Body of pancreas (tissue), 4 donors: ENCODE measurements around the gene MAEA. TPM values are rescaled to one million over a fixed set of nuclear protein-coding genes. Genes with fewer than 3 reads are reported as not detected.

Experiments used
- ATAC-seq: fragments of 150-250 bp; one replicate; pipeline ENCODE4 v1.9.1; 2016
- DNase-seq, 4 donors: peaks; one replicate each; pipeline ENCODE4 v3.0.0-alpha.2; 2019
- H3K27ac ChIP-seq, 4 donors: fragments of 200-600 bp; sonication (generic); 1 replicate in 3 of 4; 2 replicates in 1 of 4; pipeline versions ENCODE4 v1.5.1 to v1.6.1; 2016 to 2019; ENCODE audit warnings: mild to moderate bottlenecking in 1 of 4, mixed read lengths in 1 of 4, moderate library complexity in 1 of 4
- H3K27me3 ChIP-seq, 2 donors: fragments of 200-600 bp; sonication (generic); one replicate each; pipeline ENCODE4 v1.6.0; 2016; ENCODE audit warnings: mild to moderate bottlenecking in 1 of 2
- H3K36me3 ChIP-seq, 2 donors: fragments of 200-600 bp; sonication (generic); replicated peaks in 1 of 2; 2 replicates each; pipeline ENCODE4 v1.5.1; 2016; ENCODE audit warnings: low read depth in 2 of 2; ENCODE audit not compliant: insufficient read depth in 1 of 2
- H3K4me1 ChIP-seq: fragments of 200-600 bp; sonication (generic); one replicate; pipeline ENCODE4 v1.6.0; 2016
- H3K4me3 ChIP-seq, 2 donors: fragments of 200-600 bp; sonication (generic); 1 replicate in 1 of 2; 2 replicates in 1 of 2; pipeline ENCODE4 v1.5.1; 2016 to 2019
- H3K9me3 ChIP-seq, 3 donors: fragments of 200-600 bp; sonication (generic); 1 replicate in 2 of 3; 2 replicates in 1 of 3; pipeline ENCODE4 v1.5.1; 2016
- CTCF ChIP-seq, 7 experiments: fragments of 450-650 bp in 4 of 7; fragments of 200-600 bp in 3 of 7; sonication (generic) in 3 of 7; IDR thresholded peaks; one replicate each; pipeline ENCODE4 v1.5.1; 2016 to 2019; ENCODE audit warnings: antibody characterized with exemption in 7 of 7
- POLR2A ChIP-seq, 3 donors: fragments of 450-650 bp; IDR thresholded peaks; one replicate each; pipeline ENCODE4 v1.6.1; 2016; ENCODE audit warnings: antibody characterized with exemption in 3 of 3, mild to moderate bottlenecking in 2 of 3
- WGBS, 2 donors: methylation state at CpG; one replicate each; pipeline ENCODE4 v1.1.5; 2017; 5-methylcytosine and 5-hydroxymethylcytosine counted together
- intact Hi-C: fragments of 100-400 bp; cut with DNase I; formaldehyde crosslinking; loops from one replicate; pipeline ENCODE4 v1.15.1; 2023
- total RNA-seq, 2 donors: library from RNA; depleted of rRNA; stranded (reverse); fragments of >200 nt; gene quantifications; one replicate each; pipeline ENCODE4 v1.1.0, GENCODE V29; 2016

MAEA gene
- total RNA-seq, 2 donors from 2014 or later: 68.7 to 88.0 TPM

GRCh38 chr4:1297456-1298325 lies 8.0 kb downstream of the MAEA start:
- WGBS, 2 donors: 87 to 94% methylated on average over 31 of the region's 32 CpGs
- H3K9me3 ChIP-seq: no peaks in the 10 kb centered on the region
- no peak overlapping the region for H3K4me3 ChIP-seq
- intact Hi-C loops: no loop called here
- no peaks in the 10 kb centered on the region for H3K27me3 ChIP-seq
- peaks cover 0 to 4% of the 10 kb centered on the region in 2 donors for H3K36me3 ChIP-seq
- no peak for ATAC-seq
- no peak for DNase-seq
- no peak for TF ChIP-seq CTCF (IDR thresholded peaks at IDR 0.05)
- no peak for TF ChIP-seq POLR2A (IDR thresholded peaks at IDR 0.05)
- no peak overlapping the region for H3K27ac ChIP-seq
- peaks cover 39% of the 10 kb centered on the region for H3K4me1 ChIP-seq

DNA sequence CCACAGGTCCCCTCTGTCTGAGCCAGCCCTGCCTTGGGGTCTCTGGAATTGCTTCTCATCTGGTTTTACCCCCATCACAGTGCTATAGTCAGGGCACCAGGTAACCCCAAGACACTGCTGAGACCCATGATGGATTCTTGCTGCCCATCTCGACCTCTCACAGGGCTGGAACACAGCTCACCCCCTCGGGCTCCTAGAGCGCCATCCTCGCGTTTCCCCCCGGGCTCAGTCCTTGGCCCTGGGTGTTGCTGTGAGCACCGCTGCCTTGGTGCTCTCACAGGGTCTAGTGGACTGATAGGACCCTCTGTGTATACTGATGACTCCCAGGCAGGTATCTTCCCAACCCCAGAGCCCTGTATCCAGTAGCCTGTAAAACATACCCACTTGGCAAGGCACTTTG lies 8.8 kb downstream of the MAEA start:
- peaks cover 0 to 4% of the 10 kb centered on the region in 2 donors for H3K36me3 ChIP-seq
- intact Hi-C loops: no loop called here
- DNase-seq (no peak), ATAC-seq (no peak)
- TF ChIP-seq POLR2A (IDR thresholded peaks at IDR 0.05) (no peak), CTCF (IDR thresholded peaks at IDR 0.05) (no peak)
- no peak overlapping the region for H3K27ac ChIP-seq
- H3K4me1 ChIP-seq: peaks cover 35% of the 10 kb centered on the region
- no peaks in the 10 kb centered on the region for H3K9me3 ChIP-seq
- no peak overlapping the region for H3K4me3 ChIP-seq
- H3K27me3 ChIP-seq: no peaks in the 10 kb centered on the region
- 82 to 90% methylated on average over 7 of the region's 7 CpGs for WGBS, 2 donors

- no peaks in the 10 kb centered on the region for H3K27me3 ChIP-seq
- H3K4me1 ChIP-seq: peaks cover 25% of the 10 kb centered on the region
- DNase-seq (no peak), ATAC-seq (no peak)
- no peak overlapping the region for H3K4me3 ChIP-seq
- peak overlapping the region in 1 of 4 donors; percentile 23 for H3K27ac ChIP-seq
- peaks cover 0 to 4% of the 10 kb centered on the region in 2 donors for H3K36me3 ChIP-seq
- TF ChIP-seq POLR2A (IDR thresholded peaks at IDR 0.05): no peak
- no peak for TF ChIP-seq CTCF (IDR thresholded peaks at IDR 0.05)
- 63 to 76% methylated on average over 15 of the region's 15 CpGs for WGBS, 2 donors
- no peaks in the 10 kb centered on the region for H3K9me3 ChIP-seq
- intact Hi-C loops: no loop called here
These were observed 9.7 kb downstream of the MAEA start for GRCh38 chr4:1299301-1299860.

DNA sequence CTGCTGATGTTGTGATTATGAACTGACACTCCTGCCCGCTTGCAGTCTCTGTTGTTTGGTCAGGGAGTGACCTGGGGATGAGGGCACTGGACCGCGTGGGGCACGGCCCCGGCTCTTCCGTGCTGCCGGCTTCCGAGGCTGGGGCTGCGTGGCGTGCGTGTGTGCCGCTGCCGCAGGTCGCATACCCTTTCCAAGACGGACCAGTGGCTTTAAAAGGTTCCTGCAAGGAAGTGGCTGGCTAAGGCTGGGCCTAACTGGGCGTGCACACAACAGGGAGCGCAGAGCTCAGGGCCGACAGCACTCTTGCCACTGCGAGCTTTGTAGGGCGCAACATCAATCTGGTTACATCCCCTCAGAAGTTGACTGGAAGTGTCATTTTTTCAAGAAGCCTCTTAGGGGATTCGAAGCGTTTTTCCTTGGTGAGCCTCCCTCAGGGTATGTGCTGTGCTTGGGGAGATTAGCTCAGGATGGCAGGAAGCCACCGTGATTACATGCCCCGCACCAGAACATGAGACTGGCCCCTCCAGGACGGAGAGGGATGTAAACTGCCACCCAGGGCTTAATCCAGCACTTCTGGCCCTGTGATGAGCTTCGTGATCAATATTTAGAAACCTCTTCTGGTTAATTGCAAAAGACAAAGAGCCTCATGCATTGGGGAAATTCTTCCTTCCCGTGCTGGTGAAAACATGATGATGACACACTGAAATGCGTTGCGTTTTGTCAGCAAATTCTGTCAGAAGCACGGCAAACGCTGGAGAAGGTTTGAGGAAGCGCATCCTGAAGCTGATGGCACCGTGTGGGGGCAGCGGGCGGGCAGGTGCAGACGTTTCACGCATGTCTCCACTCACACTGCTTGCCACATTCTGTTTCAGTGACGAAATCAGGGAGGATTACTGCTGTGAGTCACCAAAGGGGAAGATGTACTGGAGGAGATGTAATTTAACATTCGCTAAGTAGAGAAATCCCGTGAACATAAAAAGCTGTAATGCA lies 11.1 kb downstream of the MAEA start:
- H3K27me3 ChIP-seq: no peaks in the 10 kb centered on the region
- H3K36me3 ChIP-seq: peaks cover 0 to 4% of the 10 kb centered on the region in 2 donors
- 73 to 81% methylated on average over 32 to 40 of the region's 40 CpGs for WGBS, 2 donors
- peak overlapping the region in 1 of 4 donors; percentile 35 for H3K27ac ChIP-seq
- no peak for ATAC-seq
- peak in 2 of 4 donors; percentile 31 to 80 for DNase-seq
- intact Hi-C loops: no loop called here
- no peak for TF ChIP-seq POLR2A (IDR thresholded peaks at IDR 0.05)
- no peak for TF ChIP-seq CTCF (IDR thresholded peaks at IDR 0.05)
- H3K4me1 ChIP-seq: peaks cover 17% of the 10 kb centered on the region
- no peaks in the 10 kb centered on the region for H3K9me3 ChIP-seq
- H3K4me3 ChIP-seq: no peak overlapping the region
